GM23248 (cell line): ENCODE measurements around the gene LCN15. TPM values are rescaled to one million over a fixed set of nuclear protein-coding genes. Genes with fewer than 3 reads are reported as not detected.

ENCODE experiments used
- DNase-seq: peaks from one replicate; pipeline ENCODE4 v3.0.0-alpha.2; 2015
- H2AFZ ChIP-seq: fragments of 200-600 bp; sonication (generic); 2 replicates; pipeline ENCODE4 v1.6.1; 2016; ENCODE audit warnings: antibody characterized with exemption
- H3F3A ChIP-seq: fragments of 200-600 bp; sonication (generic); 2 replicates; pipeline ENCODE4 v1.6.1; 2016; ENCODE audit warnings: mild to moderate bottlenecking, antibody characterized with exemption, mixed run types; ENCODE audit not compliant: insufficient read depth
- H3K27ac ChIP-seq: fragments of 200-600 bp; sonication (generic); 2 replicates; pipeline ENCODE4 v1.5.1; 2016; ENCODE audit warnings: mild to moderate bottlenecking
- H3K27me3 ChIP-seq: fragments of 200-600 bp; sonication (generic); replicated peaks from 2 replicates; pipeline ENCODE4 v1.6.1; 2016; ENCODE audit warnings: mild to moderate bottlenecking; ENCODE audit not compliant: insufficient read depth
- H3K36me3 ChIP-seq: fragments of 200-600 bp; sonication (generic); 2 replicates; pipeline ENCODE4 v1.6.1; 2016; ENCODE audit warnings: low read depth, mild to moderate bottlenecking
- H3K4me1 ChIP-seq: fragments of 200-600 bp; sonication (generic); 2 replicates; pipeline ENCODE4 v1.6.1; 2016; ENCODE audit warnings: mild to moderate bottlenecking; ENCODE audit not compliant: insufficient read depth
- H3K4me2 ChIP-seq: fragments of 200-600 bp; sonication (generic); one replicate; pipeline ENCODE4 v1.6.1; 2016; ENCODE audit warnings: mild to moderate bottlenecking; ENCODE audit not compliant: unreplicated experiment
- H3K4me3 ChIP-seq: fragments of 200-600 bp; sonication (generic); 2 replicates; pipeline ENCODE4 v1.5.1; 2016; ENCODE audit warnings: mild to moderate bottlenecking
- H3K79me2 ChIP-seq: fragments of 200-600 bp; sonication (generic); 2 replicates; pipeline ENCODE4 v1.6.1; 2016; ENCODE audit warnings: mild to moderate bottlenecking; ENCODE audit not compliant: insufficient read depth
- H3K9ac ChIP-seq: fragments of 200-600 bp; sonication (generic); 2 replicates; pipeline ENCODE4 v1.6.1; 2016; ENCODE audit warnings: mild to moderate bottlenecking
- H3K9me2 ChIP-seq: fragments of 200-600 bp; sonication (generic); 2 replicates; pipeline ENCODE4 v1.6.1; 2016; ENCODE audit warnings: mixed run types, mild to moderate bottlenecking, moderate library complexity; ENCODE audit not compliant: insufficient read depth
- H3K9me3 ChIP-seq: fragments of 200-600 bp; sonication (generic); one replicate; pipeline ENCODE4 v1.6.1; 2017; ENCODE audit warnings: low read depth
- H4K20me1 ChIP-seq: fragments of 200-600 bp; sonication (generic); 2 replicates; pipeline ENCODE4 v1.6.0; 2016; ENCODE audit not compliant: insufficient read depth
- EZH2 ChIP-seq: fragments of 200-600 bp; sonication (generic); IDR thresholded peaks from 2 replicates; pipeline ENCODE4 v1.6.1; 2018; ENCODE audit warnings: antibody characterized with exemption, mild to moderate bottlenecking; ENCODE audit not compliant: insufficient read depth, poor library complexity, severe bottlenecking
- EZH2phosphoT487 ChIP-seq: fragments of 200-600 bp; sonication (generic); IDR thresholded peaks from 2 replicates; pipeline ENCODE4 v1.6.1; 2018; ENCODE audit warnings: antibody characterized with exemption, moderate library complexity, mild to moderate bottlenecking, low read depth; ENCODE audit not compliant: insufficient read depth
- WGBS, 2 experiments: methylation state at CpG; one replicate each; pipeline ENCODE4 v1.1.6; 2015 to 2017; ENCODE audit warnings: low lambda C conversion rate in 2 of 2, low coverage in 1 of 2; ENCODE audit errors: missing lambda C conversion rate in 2 of 2; 5-methylcytosine and 5-hydroxymethylcytosine counted together
- in situ Hi-C: fragments of 300-500 bp; cut with MboI; formaldehyde crosslinking; loops from 2 replicates; pipeline ENCODE4 v1.15.0; 2020
- polyA plus RNA-seq: library from polyadenylated mRNA; unstranded; fragments of >200 nt; fragmentation: Nextera tagmentation; extraction: Ambion mirVana; gene quantifications from 2 replicates; pipeline ENCODE4 v1.2.1, GENCODE V29; 2016
- total RNA-seq: library from RNA; depleted of rRNA; stranded (reverse); fragments of >200 nt; shearing (Covaris generic); gene quantifications from 2 replicates; pipeline ENCODE4 v1.2.3, GENCODE V29; 2014

Gene LCN15
- total and polyA plus RNA-seq, 2 experiments from 2014 or later: not detected

DNA sequence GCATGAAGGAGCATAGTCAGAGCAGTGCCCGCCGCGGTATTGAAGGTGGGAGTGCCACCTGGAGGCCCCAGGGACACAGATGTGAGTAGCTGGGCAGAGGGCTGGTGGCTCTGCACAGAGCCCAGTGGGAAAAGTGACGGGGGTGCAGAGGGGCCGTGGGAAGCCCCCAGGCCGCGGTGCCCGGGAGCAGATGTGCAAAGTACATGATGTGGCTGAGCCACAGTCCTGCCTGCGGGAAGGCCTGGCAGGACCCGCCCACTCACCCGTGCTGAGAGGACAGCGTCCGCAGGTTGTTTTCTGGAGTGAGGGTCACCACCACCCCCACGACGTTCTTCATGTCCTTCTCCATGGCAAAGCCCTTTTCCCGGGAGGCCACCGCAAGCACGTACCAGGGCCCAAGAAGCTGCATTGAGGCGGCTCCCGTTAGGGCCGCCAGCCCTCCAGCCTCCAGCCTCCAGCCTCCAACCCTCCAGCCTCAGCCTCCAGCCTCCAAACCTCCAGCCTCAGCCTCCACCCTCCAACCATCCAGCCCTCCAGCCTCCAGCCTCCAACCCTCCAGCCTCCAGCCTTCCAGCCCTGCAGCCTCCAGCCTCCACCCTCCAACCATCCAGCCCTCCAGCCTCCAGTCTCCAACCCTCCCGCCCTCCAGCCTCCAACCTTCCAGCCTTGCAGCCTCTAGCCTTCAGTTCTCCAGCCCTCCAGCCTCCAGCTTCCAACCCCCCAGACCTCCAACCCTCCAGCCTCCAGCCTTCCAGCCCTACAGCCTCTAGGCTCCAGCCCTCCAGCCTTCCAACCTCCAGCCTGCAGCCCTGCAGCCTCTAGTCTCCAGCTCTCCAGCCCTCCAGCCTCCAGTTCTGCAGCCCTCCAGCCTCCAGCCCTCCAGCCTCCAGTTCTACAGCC is 16.9 kb downstream of the LCN15 start:
- Histone ChIP-seq H3F3A (peaks cover 10% of the 10 kb centered on the region), H3K9ac (no peak overlapping the region), H3K9me3 (no peaks in the 10 kb centered on the region), H3K36me3 (no peaks in the 10 kb centered on the region), H3K4me3 (no peak overlapping the region), H3K27me3 (no peaks in the 10 kb centered on the region; the same call in 1 of the 2 replicates), H2AFZ (no peak overlapping the region), H3K79me2 (no peaks in the 10 kb centered on the region), H3K27ac (no peak overlapping the region), H4K20me1 (no peaks in the 10 kb centered on the region), H3K4me2 (no peak overlapping the region), H3K9me2 (no peaks in the 10 kb centered on the region), H3K4me1 (no peaks in the 10 kb centered on the region)
- no peak for DNase-seq
- in situ Hi-C loops: no loop called here
- WGBS, 2 experiments: 84 to 86% methylated on average over 20 to 22 of the region's 22 CpGs
- no peak for TF ChIP-seq EZH2
- no peak for TF ChIP-seq EZH2phosphoT487

- 84 to 91% methylated on average over 9 to 18 of the region's 18 CpGs for WGBS, 2 experiments
- no peaks in the 10 kb centered on the region for H4K20me1 ChIP-seq
- H3K9ac ChIP-seq: no peak overlapping the region
- in situ Hi-C loops: no loop called here
- H3K4me1 ChIP-seq: no peaks in the 10 kb centered on the region
- no peaks in the 10 kb centered on the region for H3K36me3 ChIP-seq
- no peak overlapping the region for H3K27ac ChIP-seq
- H3K9me3 ChIP-seq: no peaks in the 10 kb centered on the region
- TF ChIP-seq EZH2phosphoT487: no peak
- TF ChIP-seq EZH2: no peak
- H3K4me2 ChIP-seq: no peak overlapping the region
- H3F3A ChIP-seq: peaks cover 10% of the 10 kb centered on the region
- no peak overlapping the region for H3K4me3 ChIP-seq
- no peak for DNase-seq
- H3K27me3 ChIP-seq: peaks cover 4% of the 10 kb centered on the region; the same call in 1 of the 2 replicates
- no peak overlapping the region for H2AFZ ChIP-seq
- H3K9me2 ChIP-seq: no peaks in the 10 kb centered on the region
- H3K79me2 ChIP-seq: no peaks in the 10 kb centered on the region
Observed at GRCh38 chr9:136746621-136747020, 17.7 kb downstream of the LCN15 start.

GRCh38 chr9:136746155-136746490 is 18.2 kb downstream of the LCN15 start:
- Histone ChIP-seq H3K4me3 (no peak overlapping the region), H3K36me3 (no peaks in the 10 kb centered on the region), H3K27ac (no peak overlapping the region), H2AFZ (no peak overlapping the region), H3K9me2 (no peaks in the 10 kb centered on the region), H3K9me3 (no peaks in the 10 kb centered on the region), H3F3A (peaks cover 8% of the 10 kb centered on the region), H3K27me3 (peaks cover 9% of the 10 kb centered on the region; the same call in 1 of the 2 replicates), H3K4me2 (no peak overlapping the region), H3K4me1 (no peaks in the 10 kb centered on the region), H3K79me2 (no peaks in the 10 kb centered on the region), H4K20me1 (no peaks in the 10 kb centered on the region), H3K9ac (no peak overlapping the region)
- in situ Hi-C loops: no loop called here
- no peak for DNase-seq
- no peak for TF ChIP-seq EZH2phosphoT487
- no peak for TF ChIP-seq EZH2
- WGBS, 2 experiments: 70 to 73% methylated on average over 10 to 22 of the region's 22 CpGs

GRCh38 chr9:136745389-136746154 is 18.7 kb downstream of the LCN15 start:
- no peaks in the 10 kb centered on the region for H3K9me3 ChIP-seq
- no peaks in the 10 kb centered on the region for H3K79me2 ChIP-seq
- no peaks in the 10 kb centered on the region for H3K36me3 ChIP-seq
- no peak overlapping the region for H3K4me2 ChIP-seq
- H3K9me2 ChIP-seq: no peaks in the 10 kb centered on the region
- in situ Hi-C loops: no loop called here
- TF ChIP-seq EZH2phosphoT487 (no peak), EZH2 (no peak)
- no peak overlapping the region for H3K27ac ChIP-seq
- H3K4me1 ChIP-seq: no peaks in the 10 kb centered on the region
- H3F3A ChIP-seq: peaks cover 4% of the 10 kb centered on the region
- 72 to 78% methylated on average over 23 of the region's 23 CpGs for WGBS, 2 experiments
- no peak for DNase-seq
- H3K9ac ChIP-seq: no peak overlapping the region
- H4K20me1 ChIP-seq: no peaks in the 10 kb centered on the region
- peaks cover 9% of the 10 kb centered on the region; the same call in 1 of the 2 replicates for H3K27me3 ChIP-seq
- H3K4me3 ChIP-seq: no peak overlapping the region
- no peak overlapping the region for H2AFZ ChIP-seq
